ENCODE results near the gene RORB.

- TF ChIP-seq POLR2A (IDR thresholded peaks at IDR 0.05; ENCODE audit: low read depth) = no peak
- no peak for TF ChIP-seq CTCF (IDR thresholded peaks at IDR 0.05)
- no peak for TF ChIP-seq POLR2AphosphoS5 (IDR thresholded peaks at IDR 0.05)
- no peak for TF ChIP-seq EP300 (IDR thresholded peaks at IDR 0.05)
Observed at GRCh38 chr9:74524289-74524688, 27.2 kb downstream of the RORB start.
